CD4-positive, alpha-beta T cell (primary cell): Measurements from ENCODE around the gene CWC25. TPM values are rescaled to one million over a fixed set of nuclear protein-coding genes. Genes with fewer than 3 reads are reported as not detected.

Experiments used
- ATAC-seq: fragments of 200-7000 bp; cut with Tn5 transposase; one replicate; pipeline ENCODE4 v1.10.0; 2022; ENCODE audit warnings: mild to moderate bottlenecking; ENCODE audit not compliant: poor library complexity
- CTCF ChIA-PET: fragments of 350-600 bp; sonication (Branson Sonifier 250); formaldehyde crosslinking; loops from one replicate; lab custom pipeline; 2021; ENCODE audit warnings: antibody characterized with exemption, inconsistent platforms; lab: Charles Lee
- POLR2A ChIA-PET: fragments of 350-600 bp; sonication (Branson Sonifier 250); formaldehyde crosslinking; loops from one replicate; lab custom pipeline; 2021; ENCODE audit warnings: antibody characterized with exemption, inconsistent platforms; lab: Charles Lee
- DNase-seq, 14 experiments: peaks; one replicate each; pipeline ENCODE4 v3.0.0-alpha.2; 2013 to 2020; ENCODE audit warnings: mixed read lengths in 2 of 14
- H3K27ac ChIP-seq, 2 donors: one replicate each; pipeline versions ENCODE4 v1.5.1 to v1.7.0; 2013; ENCODE audit warnings: low read length in 2 of 2, low read depth in 1 of 2, mild to moderate bottlenecking in 1 of 2
- H3K27me3 ChIP-seq, 2 experiments: 1 replicate in 1 of 2; 2 replicates in 1 of 2; pipeline versions ENCODE4 v1.6.1 to v1.7.0; 2013; ENCODE audit warnings: low read length in 2 of 2, control low read depth in 1 of 2, mild to moderate bottlenecking in 1 of 2, moderate library complexity in 1 of 2; ENCODE audit not compliant: insufficient read depth in 2 of 2, control insufficient read depth in 1 of 2
- H3K36me3 ChIP-seq: one replicate; pipeline ENCODE4 v1.6.1; 2013; ENCODE audit warnings: low read length, control low read depth; ENCODE audit not compliant: insufficient read depth
- H3K4me1 ChIP-seq: one replicate; pipeline ENCODE4 v1.6.1; 2013; ENCODE audit warnings: low read length, control low read depth; ENCODE audit not compliant: insufficient read depth
- H3K4me3 ChIP-seq: one replicate; pipeline ENCODE4 v1.5.1; 2013; ENCODE audit warnings: mild to moderate bottlenecking, low read length, moderate library complexity
- H3K9me3 ChIP-seq, 2 experiments: 1 replicate in 1 of 2; 2 replicates in 1 of 2; pipeline versions ENCODE4 v1.6.1 to v1.7.0; 2013; ENCODE audit warnings: low read length in 2 of 2, mild to moderate bottlenecking in 2 of 2, control low read depth in 1 of 2, moderate library complexity in 1 of 2; ENCODE audit not compliant: control insufficient read depth in 1 of 2, insufficient read depth in 1 of 2
- H3K27ac Mint-ChIP-seq: one replicate; pipeline ENCODE4 v1.8.0; 2020; ENCODE audit warnings: mixed read lengths
- H3K27me3 Mint-ChIP-seq: one replicate; pipeline ENCODE4 v1.8.0; 2021; ENCODE audit warnings: mixed read lengths
- H3K36me3 Mint-ChIP-seq: one replicate; pipeline ENCODE4 v1.8.0; 2021; ENCODE audit warnings: low read depth, mixed read lengths
- H3K4me1 Mint-ChIP-seq: one replicate; pipeline ENCODE4 v1.8.0; 2021; ENCODE audit warnings: low read depth, mixed read lengths
- H3K4me3 Mint-ChIP-seq: one replicate; pipeline ENCODE4 v1.8.0; 2020; ENCODE audit warnings: mild to moderate bottlenecking, mixed read lengths
- H3K9me3 Mint-ChIP-seq: one replicate; pipeline ENCODE4 v1.8.0; 2020; ENCODE audit warnings: mixed read lengths
- CTCF ChIP-seq: fragments of 200-600 bp; IDR thresholded peaks from one replicate; pipeline ENCODE4 v1.8.0; 2022; ENCODE audit warnings: antibody characterized with exemption, mild to moderate bottlenecking
- intact Hi-C, 2 experiments: fragments of 100-400 bp; cut with DNase I in 1 of 2; cut with micrococcal nuclease in 1 of 2; formaldehyde crosslinking; loops; one replicate each; pipeline versions ENCODE4 v1.15.1 to v1.9.0; 2023 to 2025; cut with DNase I, micrococcal nuclease
- microRNA-seq: library from miRNA; unstranded; fragments of <30 nt; microRNA quantifications from one replicate; pipeline ENCODE4 v1.2.0, GENCODE V29; 2021; ENCODE audit warnings: borderline microRNAs expressed, borderline replicate concordance
- total RNA-seq, 174 experiments: library from RNA in 2 of 174; stranded (reverse) in 2 of 174; gene quantifications; one replicate each; pipeline ENCODE4 v1.2.3 and lab custom pipeline; 2021 to 2026

The CWC25 gene
- total RNA-seq, 2 experiments from 2014 or later: 63.0 to 63.3 TPM

- peak overlapping the region; percentile 99 for H3K4me3 Mint-ChIP-seq
- POLR2A ChIA-PET: interaction anchor here (0.8 to 2.8 kb wide), 18 partner anchors 10 to 709 kb away, joined by 3 to 22 read pairs (median 6); partner anchors contain the start of genes CDK12, CISD3, LASP1 and MLLT6
- Histone ChIP-seq H3K36me3 (peaks cover 24% of the 10 kb centered on the region), H3K9me3 (peaks cover 0 to 15% of the 10 kb centered on the region in 2 experiments), H3K27ac (peak overlapping the region; percentile 80 to 93), H3K4me1 (peaks cover 73% of the 10 kb centered on the region), H3K27me3 (peaks cover 36 to 38% of the 10 kb centered on the region in 2 experiments), H3K4me3 (peak overlapping the region; percentile 90)
- CTCF ChIA-PET: interaction anchor here (0.8 to 1.2 kb wide), 2 partner anchors 17 to 45 kb away, joined by 3 to 4 read pairs; no protein-coding TSS in a partner anchor
- TF ChIP-seq CTCF: no peak
- no peaks in the 10 kb centered on the region for H3K9me3 Mint-ChIP-seq
- intact Hi-C loops: loop anchor here (1.0 to 10.0 kb wide), 8 partner anchors 22 to 403 kb away; partner anchors contain the start of genes MLLT6 (in 2 of the 2), CISD3 (in 1 of the 2), CWC25 (in 1 of the 2) and PIP4K2B (in 1 of the 2)
- H3K4me1 Mint-ChIP-seq: peaks cover 39% of the 10 kb centered on the region
- H3K36me3 Mint-ChIP-seq: peaks cover 34% of the 10 kb centered on the region
- peaks cover 29% of the 10 kb centered on the region for H3K27me3 Mint-ChIP-seq
- ATAC-seq: peak; percentile 37
- peak; percentile 79 to 92 (median 84) for DNase-seq
- peak overlapping the region; percentile 83 for H3K27ac Mint-ChIP-seq
Observed at GRCh38 chr17:38751808-38752307, 73.3 kb downstream of the CWC25 start.

- H3K9me3 Mint-ChIP-seq: no peaks in the 10 kb centered on the region
- H3K27ac Mint-ChIP-seq: peak overlapping the region; percentile 83
- H3K36me3 ChIP-seq: peaks cover 18% of the 10 kb centered on the region
- H3K4me1 Mint-ChIP-seq: peaks cover 45% of the 10 kb centered on the region
- H3K4me1 ChIP-seq: peaks cover 78% of the 10 kb centered on the region
- ChIA-PET CTCF (interaction anchor here (0.8 to 1.2 kb wide), 2 partner anchors 16 kb away, joined by 3 read pairs; no protein-coding TSS in a partner anchor), POLR2A (interaction anchor here (0.9 to 2.8 kb wide), 12 partner anchors 11 to 449 kb away, joined by 3 to 22 read pairs (median 6); partner anchors contain the start of genes CISD3, LASP1, RPL19 and RPL23)
- peaks cover 35% of the 10 kb centered on the region for H3K27me3 Mint-ChIP-seq
- ATAC-seq: no peak
- peak overlapping the region; percentile 80 to 93 for H3K27ac ChIP-seq
- DNase-seq: no peak
- no peak for TF ChIP-seq CTCF
- H3K4me3 ChIP-seq: peak overlapping the region; percentile 90
- H3K9me3 ChIP-seq: peaks cover 0 to 15% of the 10 kb centered on the region in 2 experiments
- peak overlapping the region; percentile 99 for H3K4me3 Mint-ChIP-seq
- H3K27me3 ChIP-seq: peaks cover 41 to 43% of the 10 kb centered on the region in 2 experiments
- intact Hi-C loops: loop anchor here (1.0 to 10.0 kb wide), 4 partner anchors 21 to 404 kb away; partner anchors contain the start of genes CISD3 (in 1 of the 2) and PLXDC1 (in 1 of the 2)
- peaks cover 31% of the 10 kb centered on the region for H3K36me3 Mint-ChIP-seq
Observed at GRCh38 chr17:38751144-38751807, 73.8 kb downstream of the CWC25 start.

Small RNA genes within 50 kb of the gene (microRNA-seq; reads per million reads assigned to microRNA genes)
- 1.4 reads per million for gene MIR4727

Other genes starting within 250 kb of the CWC25 start
- gene SRCIN1, start 219.4 kb downstream of the CWC25 start, total RNA-seq: under 1 TPM in 1 of 2 experiments, not detected in 1; 0.06 TPM
- under 1 TPM; 0.16 to 0.34 TPM for gene EPOP, start 150.4 kb downstream of the CWC25 start, total RNA-seq
- 100 to 1,000 TPM; 321 to 324 TPM for gene MLLT6, start 120.0 kb downstream of the CWC25 start, total RNA-seq
- 1 to 10 TPM; 4.7 to 5.7 TPM for gene CISD3, start 95.0 kb downstream of the CWC25 start, total RNA-seq
- not detected for gene PCGF2, start 77.0 kb downstream of the CWC25 start, total RNA-seq
- gene PSMB3, start 72.6 kb downstream of the CWC25 start, total RNA-seq: 10 to 100 TPM; 46.6 to 55.0 TPM
- 10 to 100 TPM; 17.0 to 17.2 TPM for gene PIP4K2B, start 25.8 kb downstream of the CWC25 start, total RNA-seq
- 1,000 to 10,000 TPM; 2,293 to 2,296 TPM for gene RPL23, start 28.4 kb upstream of the CWC25 start, total RNA-seq
- gene LASP1, start 44.7 kb upstream of the CWC25 start, total RNA-seq: 10 to 100 TPM; 50.1 to 50.5 TPM
- not detected for gene FBXO47, start 142.1 kb upstream of the CWC25 start, total RNA-seq